K562 (cell line): ENCODE measurements around the gene RPE65.
"Not testable (repeated sequence)": the region's sequence is repeated elsewhere in the genome, so short reads cannot be mapped to it uniquely, and the experiment has no call there.

Experiments used
- POLR2AphosphoS5 ChIP-seq: IDR thresholded peaks from 2 replicates; pipeline ENCODE4 v1.6.1; 2011; ENCODE audit warnings: mild to moderate bottlenecking, low read depth, low read length, moderate library complexity; ENCODE audit not compliant: control insufficient read depth, insufficient read depth
- TAF1 ChIP-seq: IDR thresholded peaks from 2 replicates; pipeline ENCODE4 v1.6.1; 2011; ENCODE audit warnings: mild to moderate bottlenecking, low read length, moderate library complexity; ENCODE audit not compliant: insufficient read depth, control insufficient read depth, severe bottlenecking; ENCODE audit errors: extremely low read depth
- TBP ChIP-seq: optimal IDR thresholded peaks from 2 replicates; pipeline ENCODE3; 2011; ENCODE audit warnings: low read depth, low read length, improper control_type of control experiment

GRCh38 chr1:68385798-68386524, 63.8 kb downstream of the RPE65 start:
- TF ChIP-seq TAF1, POLR2AphosphoS5, TBP: not testable (repeated sequence)
